Vagina (tissue), 2 donors: Measurements from ENCODE around the gene TAF7.
"Not testable (repeated sequence)": the region's sequence is repeated elsewhere in the genome, so short reads cannot be mapped to it uniquely, and the experiment has no call there.

Experiments used
- POLR2A ChIP-seq, 2 donors: fragments of 450-650 bp; IDR thresholded peaks; one replicate each; pipeline ENCODE4 v1.6.1; 2017; ENCODE audit warnings: antibody characterized with exemption in 2 of 2, mild to moderate bottlenecking in 2 of 2, moderate library complexity in 2 of 2
- POLR2AphosphoS5 ChIP-seq, 2 donors: sonication (generic); formaldehyde crosslinking; IDR thresholded peaks; one replicate each; pipeline ENCODE4 v1.9.0; 2017; ENCODE audit warnings: antibody characterized with exemption in 2 of 2, mild to moderate bottlenecking in 2 of 2, low read depth in 1 of 2; ENCODE audit not compliant: insufficient read depth in 1 of 2

DNA sequence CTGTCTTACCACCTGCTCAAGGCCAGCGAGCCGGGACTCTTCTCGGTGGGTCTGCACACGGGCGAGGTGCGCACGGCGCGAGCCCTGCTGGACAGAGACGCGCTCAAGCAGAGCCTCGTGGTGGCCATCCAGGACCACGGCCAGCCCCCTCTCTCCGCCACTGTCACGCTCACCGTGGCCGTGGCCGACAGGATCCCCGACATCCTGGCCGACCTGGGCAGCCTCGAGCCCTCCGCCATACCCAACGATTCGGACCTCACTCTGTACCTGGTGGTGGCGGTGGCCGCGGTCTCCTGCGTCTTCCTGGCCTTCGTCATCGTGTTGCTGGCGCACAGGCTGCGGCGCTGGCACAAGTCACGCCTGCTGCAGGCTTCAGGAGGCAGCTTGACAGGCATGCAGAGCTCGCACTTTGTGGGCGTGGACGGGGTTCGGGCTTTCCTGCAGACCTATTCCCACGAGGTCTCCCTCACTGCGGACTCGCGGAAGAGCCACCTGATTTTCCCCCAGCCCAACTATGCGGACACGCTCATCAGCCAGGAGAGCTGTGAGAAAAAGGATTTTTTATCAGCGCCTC is 20.3 kb upstream of the TAF7 start:
- not testable (repeated sequence) for TF ChIP-seq POLR2A (IDR thresholded peaks at IDR 0.05); POLR2AphosphoS5 (IDR thresholded peaks at IDR 0.05; ENCODE audit: insufficient read depth in 1 of 2, low read depth in 1 of 2)
